Bronchial epithelial cell (primary cell): Measurements from ENCODE around the gene PSMC4. TPM values are rescaled to one million over a fixed set of nuclear protein-coding genes. Genes with fewer than 3 reads are reported as not detected.
A peak's percentile ranks its signal among the peaks of the same experiment; 100 is the strongest.
"Not testable (repeated sequence)": the region's sequence is repeated elsewhere in the genome, so short reads cannot be mapped to it uniquely, and the experiment has no call there.

Experiments used
- DNase-seq: peaks from one replicate; pipeline ENCODE4 v3.0.0-alpha.2; 2010; ENCODE audit warnings: low read depth
- FAIRE-seq: peaks from 2 replicates; lab custom pipeline; 2011; peaks lifted over from hg19 to GRCh38; lab: Jason Lieb, UNC
- H3K27me3 ChIP-seq: 2 replicates; pipeline ENCODE4 v1.5.1; 2011; ENCODE audit warnings: low read length; ENCODE audit not compliant: control insufficient read depth, insufficient read depth
- H3K36me3 ChIP-seq: 2 replicates; pipeline ENCODE4 v1.5.1; 2011; ENCODE audit warnings: low read length; ENCODE audit not compliant: control insufficient read depth, insufficient read depth
- H3K4me3 ChIP-seq: 2 replicates; pipeline ENCODE4 v1.5.1; 2011; ENCODE audit warnings: mild to moderate bottlenecking, low read depth, low read length, control low read depth
- total RNA-seq: library from RNA; depleted of rRNA; stranded (reverse); fragments of >200 nt; gene quantifications from 2 replicates; pipeline ENCODE4 v1.2.1, GENCODE V29; 2014
- TF ChIP-seq, protein P1 (sequence below): IDR thresholded peaks from 2 replicates; pipeline ENCODE4 v1.5.1; 2011; ENCODE audit warnings: mild to moderate bottlenecking, moderate library complexity, low read length, control low read depth, inconsistent platforms; ENCODE audit not compliant: insufficient read depth, severe bottlenecking

Gene PSMC4
- total RNA-seq, 1 donor from 2014 or later, result 99.3 TPM

GRCh38 chr19:39949026-39949747, 21.8 kb upstream of the PSMC4 start:
- DNase-seq, result no peak
- no peak overlapping the region for H3K4me3 ChIP-seq
- FAIRE-seq, result no peak
- H3K36me3 ChIP-seq, result no peaks in the 10 kb centered on the region
- TF ChIP-seq, protein P1, sequence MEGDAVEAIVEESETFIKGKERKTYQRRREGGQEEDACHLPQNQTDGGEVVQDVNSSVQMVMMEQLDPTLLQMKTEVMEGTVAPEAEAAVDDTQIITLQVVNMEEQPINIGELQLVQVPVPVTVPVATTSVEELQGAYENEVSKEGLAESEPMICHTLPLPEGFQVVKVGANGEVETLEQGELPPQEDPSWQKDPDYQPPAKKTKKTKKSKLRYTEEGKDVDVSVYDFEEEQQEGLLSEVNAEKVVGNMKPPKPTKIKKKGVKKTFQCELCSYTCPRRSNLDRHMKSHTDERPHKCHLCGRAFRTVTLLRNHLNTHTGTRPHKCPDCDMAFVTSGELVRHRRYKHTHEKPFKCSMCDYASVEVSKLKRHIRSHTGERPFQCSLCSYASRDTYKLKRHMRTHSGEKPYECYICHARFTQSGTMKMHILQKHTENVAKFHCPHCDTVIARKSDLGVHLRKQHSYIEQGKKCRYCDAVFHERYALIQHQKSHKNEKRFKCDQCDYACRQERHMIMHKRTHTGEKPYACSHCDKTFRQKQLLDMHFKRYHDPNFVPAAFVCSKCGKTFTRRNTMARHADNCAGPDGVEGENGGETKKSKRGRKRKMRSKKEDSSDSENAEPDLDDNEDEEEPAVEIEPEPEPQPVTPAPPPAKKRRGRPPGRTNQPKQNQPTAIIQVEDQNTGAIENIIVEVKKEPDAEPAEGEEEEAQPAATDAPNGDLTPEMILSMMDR, result no peak
- H3K27me3 ChIP-seq, result no peaks in the 10 kb centered on the region

DNA sequence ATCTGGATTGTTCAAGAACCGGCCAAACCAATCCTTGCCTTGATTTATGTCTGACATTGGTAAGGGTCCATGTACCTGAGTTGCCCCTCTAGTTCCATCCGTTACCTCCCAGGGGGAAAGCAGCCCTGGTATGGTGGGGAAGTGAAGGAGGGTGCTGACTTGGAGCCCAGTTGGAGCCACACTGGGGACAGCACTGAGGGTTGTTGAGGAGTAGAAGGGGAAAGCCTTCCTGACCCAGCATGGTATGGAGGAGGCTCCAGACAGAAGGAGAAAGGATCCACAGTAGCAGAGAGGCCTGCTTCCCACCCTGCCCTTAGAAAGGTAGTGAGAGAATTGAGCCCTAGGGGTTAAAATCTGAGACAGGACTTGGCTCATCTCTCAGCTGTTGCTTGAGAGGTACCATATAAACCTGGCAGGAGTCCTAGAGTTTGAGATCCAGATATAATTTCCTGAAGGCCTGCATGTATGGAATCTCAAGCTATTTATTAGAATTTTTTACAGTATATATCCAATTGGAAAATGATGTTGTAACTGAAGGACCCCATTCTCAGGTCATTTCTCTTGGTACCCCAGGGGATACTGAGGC, 19.8 kb upstream of the PSMC4 start:
- Histone ChIP-seq H3K27me3 (no peaks in the 10 kb centered on the region), H3K36me3 (no peaks in the 10 kb centered on the region), H3K4me3 (no peak overlapping the region)
- FAIRE-seq (no peak), DNase-seq (no peak)
- TF ChIP-seq, protein P1, result no peak

- FAIRE-seq, result peak; percentile 13
- Histone ChIP-seq H3K4me3 (no peak overlapping the region), H3K36me3 (no peaks in the 10 kb centered on the region), H3K27me3 (no peaks in the 10 kb centered on the region)
- peak; percentile 70 for DNase-seq
- TF ChIP-seq, protein P1, result no peak
These were observed 19.3 kb upstream of the PSMC4 start for GRCh38 chr19:39951686-39952085.

- H3K36me3 ChIP-seq, result no peaks in the 10 kb centered on the region
- no peak overlapping the region for H3K4me3 ChIP-seq
- H3K27me3 ChIP-seq, result no peaks in the 10 kb centered on the region
- FAIRE-seq, result no peak
- TF ChIP-seq, protein P1, result no peak
- no peak for DNase-seq
These were observed 17.1 kb upstream of the PSMC4 start for GRCh38 chr19:39953915-39954314.

- not testable (repeated sequence) for H3K36me3 ChIP-seq, DNase-seq, FAIRE-seq, H3K4me3 ChIP-seq, H3K27me3 ChIP-seq
These were observed 13.1 kb upstream of the PSMC4 start for GRCh38 chr19:39957886-39958285.

GRCh38 chr19:39958942-39959341, 12.0 kb upstream of the PSMC4 start:
- DNase-seq, FAIRE-seq, H3K27me3 ChIP-seq, H3K36me3 ChIP-seq, H3K4me3 ChIP-seq: not testable (repeated sequence)

GRCh38 chr19:39959407-39959806, 11.6 kb upstream of the PSMC4 start:
- FAIRE-seq, H3K4me3 ChIP-seq, DNase-seq, H3K36me3 ChIP-seq, H3K27me3 ChIP-seq: not testable (repeated sequence)
